GM12801 (cell line): Measurements from ENCODE around the gene CHN2.

Experiments
- TF ChIP-seq, protein P1 (sequence below): IDR thresholded peaks from one replicate; pipeline ENCODE4 v1.5.1; 2011; ENCODE audit warnings: control low read depth; ENCODE audit not compliant: insufficient read length; ENCODE audit errors: extremely low read depth

Gene CHN2

DNA sequence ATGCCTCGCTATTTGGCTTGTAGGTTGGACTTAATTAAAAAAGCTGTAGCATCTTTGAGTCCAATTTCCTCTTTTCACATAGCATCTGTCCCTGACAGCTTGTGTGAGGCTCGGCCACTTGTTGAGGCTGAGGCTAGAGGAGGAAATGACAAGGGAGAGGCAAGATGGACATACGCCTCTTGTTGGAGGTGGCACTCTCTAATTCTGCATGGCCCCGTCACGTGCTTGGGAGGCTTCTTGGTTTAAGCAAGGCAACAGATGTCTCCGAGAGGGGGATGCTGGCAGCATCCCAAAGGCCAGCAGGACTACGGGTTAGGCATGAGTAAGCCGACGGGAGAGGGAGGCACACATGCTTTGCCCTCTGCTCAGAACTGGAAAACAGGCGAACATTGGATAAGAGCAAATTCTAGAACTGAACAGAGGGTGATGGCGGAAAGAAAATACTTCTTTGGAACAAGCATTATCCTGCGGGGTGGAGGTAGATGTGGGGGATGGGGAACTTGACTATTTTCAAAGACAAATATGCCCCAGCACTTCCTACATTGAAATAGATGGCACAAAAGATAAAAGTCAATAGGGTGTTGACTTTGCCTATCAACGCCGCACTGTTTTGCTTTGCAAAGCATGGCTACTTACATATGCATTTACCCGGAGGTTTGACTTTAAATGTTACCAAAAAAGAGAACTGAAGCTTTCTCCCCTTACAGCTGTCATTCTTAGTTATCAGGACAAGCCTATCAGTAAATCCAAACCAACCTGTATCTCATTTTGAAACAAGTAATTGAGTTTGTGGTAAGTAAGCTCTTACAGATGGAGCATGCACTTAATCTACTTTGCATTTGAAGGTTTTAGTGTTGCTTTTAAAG, 94.8 kb downstream of the CHN2 start:
- TF ChIP-seq, protein P1, sequence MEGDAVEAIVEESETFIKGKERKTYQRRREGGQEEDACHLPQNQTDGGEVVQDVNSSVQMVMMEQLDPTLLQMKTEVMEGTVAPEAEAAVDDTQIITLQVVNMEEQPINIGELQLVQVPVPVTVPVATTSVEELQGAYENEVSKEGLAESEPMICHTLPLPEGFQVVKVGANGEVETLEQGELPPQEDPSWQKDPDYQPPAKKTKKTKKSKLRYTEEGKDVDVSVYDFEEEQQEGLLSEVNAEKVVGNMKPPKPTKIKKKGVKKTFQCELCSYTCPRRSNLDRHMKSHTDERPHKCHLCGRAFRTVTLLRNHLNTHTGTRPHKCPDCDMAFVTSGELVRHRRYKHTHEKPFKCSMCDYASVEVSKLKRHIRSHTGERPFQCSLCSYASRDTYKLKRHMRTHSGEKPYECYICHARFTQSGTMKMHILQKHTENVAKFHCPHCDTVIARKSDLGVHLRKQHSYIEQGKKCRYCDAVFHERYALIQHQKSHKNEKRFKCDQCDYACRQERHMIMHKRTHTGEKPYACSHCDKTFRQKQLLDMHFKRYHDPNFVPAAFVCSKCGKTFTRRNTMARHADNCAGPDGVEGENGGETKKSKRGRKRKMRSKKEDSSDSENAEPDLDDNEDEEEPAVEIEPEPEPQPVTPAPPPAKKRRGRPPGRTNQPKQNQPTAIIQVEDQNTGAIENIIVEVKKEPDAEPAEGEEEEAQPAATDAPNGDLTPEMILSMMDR = no peak

- TF ChIP-seq, protein P1 = no peak
These were observed 96.3 kb downstream of the CHN2 start for GRCh38 chr7:29290829-29291228.

- TF ChIP-seq, protein P1 = no peak
These were observed 97.4 kb downstream of the CHN2 start for GRCh38 chr7:29291723-29292618.

DNA sequence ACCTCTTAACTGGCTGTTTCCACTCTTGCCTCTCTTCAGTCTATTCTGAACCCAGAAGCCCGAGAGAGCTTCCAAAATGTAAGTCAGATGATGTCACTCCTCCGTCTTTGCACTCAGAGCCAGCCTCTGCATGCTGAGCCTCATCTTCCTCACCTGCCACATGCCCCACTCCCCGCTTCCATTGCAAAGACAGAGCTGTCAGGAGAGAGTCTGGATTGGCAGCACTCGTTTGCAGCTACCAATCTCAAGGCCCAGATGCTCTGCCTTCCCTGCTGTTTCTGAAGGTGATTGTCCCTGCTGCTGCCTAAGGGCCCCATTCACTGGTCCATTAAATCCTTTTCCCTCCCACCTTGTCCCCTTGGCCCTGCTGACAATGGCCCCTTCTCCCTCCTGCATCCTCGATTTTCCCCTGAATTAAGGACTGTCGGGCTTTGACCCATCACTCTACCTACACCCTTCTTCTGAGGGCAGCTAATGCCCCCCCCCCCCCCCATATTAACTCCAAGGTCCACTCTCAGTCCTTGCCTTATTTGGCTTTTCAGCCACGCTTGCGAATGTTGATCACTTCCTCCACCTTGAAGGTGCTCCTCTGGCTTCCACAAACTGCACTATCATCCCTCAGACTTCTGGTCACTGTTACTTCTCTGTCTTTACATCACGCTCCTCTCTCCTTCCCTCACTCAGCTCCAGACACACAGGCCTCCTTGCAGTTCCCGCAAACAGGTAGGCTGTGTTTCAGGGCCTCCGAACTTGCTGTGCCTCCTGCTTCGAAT, 98.5 kb downstream of the CHN2 start:
- TF ChIP-seq, protein P1 = no peak

GRCh38 chr7:29296421-29296820, 101.8 kb downstream of the CHN2 start:
- TF ChIP-seq, protein P1 = no peak

DNA sequence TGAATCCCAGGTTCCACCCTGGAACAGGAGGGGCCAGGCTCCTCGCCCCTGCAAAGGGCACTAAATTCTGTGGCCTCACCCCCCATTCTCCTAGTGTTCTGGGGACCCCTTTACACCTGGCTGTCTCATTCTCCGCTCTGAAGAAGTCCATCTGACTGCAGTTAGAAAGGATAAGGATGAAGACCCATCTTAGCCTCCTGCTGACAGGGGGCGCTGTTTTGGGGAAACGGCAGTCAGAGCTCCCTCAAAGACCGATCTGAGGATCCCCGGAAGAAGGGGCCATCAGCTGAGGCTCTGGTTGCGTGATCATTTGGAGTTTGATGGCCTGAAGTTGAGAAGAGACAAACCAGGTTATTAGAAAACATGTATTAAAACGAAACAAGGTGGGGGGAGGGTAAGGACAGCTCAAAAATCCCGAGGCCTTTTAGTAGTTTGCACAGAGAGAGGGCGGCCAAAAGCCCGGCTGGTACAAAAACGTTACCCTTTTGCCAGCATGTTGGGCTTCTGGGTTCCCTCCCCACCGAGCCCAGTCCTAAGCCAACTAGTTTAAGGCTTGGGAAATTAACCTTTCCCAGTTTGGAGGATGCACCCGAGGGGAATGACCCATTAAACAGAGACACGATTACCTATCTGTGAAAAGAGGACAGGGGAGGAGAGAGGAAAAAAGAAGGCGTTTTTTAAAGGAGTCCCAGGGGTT, 102.8 kb downstream of the CHN2 start:
- TF ChIP-seq, protein P1 = no peak

GRCh38 chr7:29299086-29299485, 104.5 kb downstream of the CHN2 start:
- TF ChIP-seq, protein P1 = no peak
